ENCODE results near the gene REN.

GRCh38 chr1:204146309-204146708 is 19.8 kb downstream of the REN start:
- TF ChIP-seq EZH2 (IDR thresholded peaks at IDR 0.05; ENCODE audit: insufficient read depth, poor library complexity, severe bottlenecking) (no peak), EZH2phosphoT487 (IDR thresholded peaks at IDR 0.05; ENCODE audit: insufficient read depth, low read depth) (no peak)

Data from GM23248 (cell line).